ENCODE data around the gene NLGN4Y. TPM values are rescaled to one million over a fixed set of nuclear protein-coding genes. Genes with fewer than 3 reads are reported as not detected.

NLGN4Y gene
- total RNA-seq, 1 experiment from 2014 or later, result not detected

GRCh38 chrY:14523491-14524271, 648 bp upstream of the NLGN4Y start:
- Histone ChIP-seq H3K9me3 (ENCODE audit: low read length) (no peaks in the 10 kb centered on the region), H3K9me2 (replicated peaks; ENCODE audit: low read length) (no peaks in the 10 kb centered on the region), H4K20me1 (ENCODE audit: low read length) (no peaks in the 10 kb centered on the region), H3K9ac (ENCODE audit: low read length) (no peak overlapping the region), H3K4me3 (ENCODE audit: low read length) (no peak overlapping the region), H3K4me1 (ENCODE audit: insufficient read depth, low read length) (no peaks in the 10 kb centered on the region), H2AFZ (ENCODE audit: low read length) (no peak overlapping the region), H3K27ac (ENCODE audit: low read length) (no peak overlapping the region), H3K36me3 (ENCODE audit: low read depth, low read length) (no peaks in the 10 kb centered on the region), H3K4me2 (ENCODE audit: low read length) (no peak overlapping the region), H3K27me3 (ENCODE audit: low read length) (no peaks in the 10 kb centered on the region), H3F3A (ENCODE audit: low read length, unreplicated experiment) (no peaks in the 10 kb centered on the region), H3K79me2 (ENCODE audit: low read length) (no peaks in the 10 kb centered on the region)
- intact Hi-C loops (cut with micrococcal nuclease), result no loop called here
- ChIA-PET POLR2A (ENCODE audit: unreplicated experiment) (no interaction called here), CTCF (no interaction called here)
- DNase-seq (no peak), ATAC-seq (no peak)
- TF ChIP-seq EZH2 (IDR thresholded peaks at IDR 0.05; ENCODE audit: low read length, unreplicated experiment) (no peak), EZH2phosphoT487 (IDR thresholded peaks at IDR 0.05; ENCODE audit: borderline replicate concordance, low read length) (no peak), CTCF (conservative IDR thresholded peaks at IDR 0.05; ENCODE audit: low read depth, low read length) (no peak)
- no TSS peak for BruUV-seq (replicated peaks)

DNA sequence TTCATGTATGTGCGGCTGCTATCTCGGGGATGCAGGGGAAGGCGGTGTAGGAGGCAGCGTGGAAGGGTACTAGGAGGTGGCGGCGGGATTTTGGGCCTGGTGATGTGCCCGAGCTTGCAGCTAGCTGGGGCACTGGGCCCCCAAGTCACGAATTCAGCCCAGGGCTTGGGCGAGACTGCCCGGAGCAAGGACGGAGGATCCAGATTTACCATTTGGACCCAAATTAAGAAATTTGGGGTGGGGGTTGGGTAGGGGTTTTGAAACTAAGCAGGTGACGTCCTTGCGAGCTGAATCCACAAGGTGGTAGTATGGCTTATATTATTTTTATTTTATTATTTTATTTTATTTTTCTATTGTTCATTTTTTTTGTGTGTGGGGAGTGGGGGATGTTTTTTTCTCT, 986 bp downstream of the NLGN4Y start:
- TF ChIP-seq EZH2phosphoT487 (IDR thresholded peaks at IDR 0.05; ENCODE audit: borderline replicate concordance, low read length), result no peak
- no peak for TF ChIP-seq EZH2 (IDR thresholded peaks at IDR 0.05; ENCODE audit: low read length, unreplicated experiment)
- TF ChIP-seq CTCF (conservative IDR thresholded peaks at IDR 0.05; ENCODE audit: low read depth, low read length), result no peak
- Histone ChIP-seq H4K20me1 (ENCODE audit: low read length) (no peaks in the 10 kb centered on the region), H3K36me3 (ENCODE audit: low read depth, low read length) (no peaks in the 10 kb centered on the region), H3K79me2 (ENCODE audit: low read length) (no peaks in the 10 kb centered on the region), H3K4me3 (ENCODE audit: low read length) (no peak overlapping the region), H3K9ac (ENCODE audit: low read length) (no peak overlapping the region), H3K9me2 (replicated peaks; ENCODE audit: low read length) (no peaks in the 10 kb centered on the region), H3K27ac (ENCODE audit: low read length) (no peak overlapping the region), H2AFZ (ENCODE audit: low read length) (no peak overlapping the region), H3K4me1 (ENCODE audit: insufficient read depth, low read length) (no peaks in the 10 kb centered on the region), H3F3A (ENCODE audit: low read length, unreplicated experiment) (no peaks in the 10 kb centered on the region), H3K9me3 (ENCODE audit: low read length) (no peaks in the 10 kb centered on the region), H3K4me2 (ENCODE audit: low read length) (no peak overlapping the region), H3K27me3 (ENCODE audit: low read length) (no peaks in the 10 kb centered on the region)
- no TSS peak for BruUV-seq (replicated peaks)
- intact Hi-C loops (cut with micrococcal nuclease), result no loop called here
- no peak for DNase-seq
- ChIA-PET POLR2A (ENCODE audit: unreplicated experiment) (no interaction called here), CTCF (no interaction called here)
- no peak for ATAC-seq

DNA sequence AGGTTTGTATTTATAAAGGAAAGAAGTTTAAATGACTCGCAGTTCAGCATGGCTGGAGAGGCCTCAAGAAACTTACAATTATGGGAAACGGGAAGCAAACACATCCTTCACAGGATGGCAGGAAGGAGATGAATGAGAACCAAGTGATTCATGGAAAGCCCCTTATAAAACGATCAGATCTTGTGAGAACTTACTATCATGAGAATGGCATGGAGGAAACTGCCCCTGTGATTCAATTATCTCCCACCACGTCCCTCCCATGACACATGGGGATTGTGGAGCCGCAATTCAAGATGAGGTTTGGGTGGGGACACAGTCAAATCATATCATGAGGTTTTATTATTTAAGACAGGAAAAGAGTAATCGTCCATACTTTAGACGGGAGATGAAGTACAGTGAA, 4.0 kb downstream of the NLGN4Y start:
- no peaks in the 10 kb centered on the region for H3K27me3 ChIP-seq (ENCODE audit: low read length)
- H3K4me2 ChIP-seq (ENCODE audit: low read length), result no peak overlapping the region
- ChIA-PET CTCF (no interaction called here), POLR2A (ENCODE audit: unreplicated experiment) (no interaction called here)
- no peak overlapping the region for H3K4me3 ChIP-seq (ENCODE audit: low read length)
- BruUV-seq (replicated peaks), result no TSS peak
- intact Hi-C loops (cut with micrococcal nuclease), result no loop called here
- H4K20me1 ChIP-seq (ENCODE audit: low read length), result no peaks in the 10 kb centered on the region
- H3K9ac ChIP-seq (ENCODE audit: low read length), result no peak overlapping the region
- ATAC-seq (no peak), DNase-seq (no peak)
- H3K79me2 ChIP-seq (ENCODE audit: low read length), result no peaks in the 10 kb centered on the region
- H3K9me2 ChIP-seq (replicated peaks; ENCODE audit: low read length), result no peaks in the 10 kb centered on the region
- H3K36me3 ChIP-seq (ENCODE audit: low read depth, low read length), result no peaks in the 10 kb centered on the region
- TF ChIP-seq EZH2phosphoT487 (IDR thresholded peaks at IDR 0.05; ENCODE audit: borderline replicate concordance, low read length) (no peak), EZH2 (IDR thresholded peaks at IDR 0.05; ENCODE audit: low read length, unreplicated experiment) (no peak), CTCF (conservative IDR thresholded peaks at IDR 0.05; ENCODE audit: low read depth, low read length) (no peak)
- H3K27ac ChIP-seq (ENCODE audit: low read length), result no peak overlapping the region
- H2AFZ ChIP-seq (ENCODE audit: low read length), result no peak overlapping the region
- H3K4me1 ChIP-seq (ENCODE audit: insufficient read depth, low read length), result no peaks in the 10 kb centered on the region
- no peaks in the 10 kb centered on the region for H3F3A ChIP-seq (ENCODE audit: low read length, unreplicated experiment)
- no peaks in the 10 kb centered on the region for H3K9me3 ChIP-seq (ENCODE audit: low read length)
